Epithelial cell of proximal tubule (primary cell): Measurements from ENCODE around the gene RABL3. TPM values are rescaled to one million over a fixed set of nuclear protein-coding genes. Genes with fewer than 3 reads are reported as not detected.

Experiments used
- DNase-seq: peaks from one replicate; pipeline ENCODE4 v3.0.0-alpha.2; 2011; ENCODE audit warnings: low read depth
- H3K4me3 ChIP-seq: 2 replicates; pipeline ENCODE4 v1.5.1; 2011; ENCODE audit warnings: low read depth, mild to moderate bottlenecking, low read length
- total RNA-seq: library from RNA; depleted of rRNA; stranded (reverse); fragments of >200 nt; gene quantifications from 2 replicates; pipeline ENCODE4 v1.2.3, GENCODE V29; 2015
- TF ChIP-seq, protein P1 (sequence below): conservative IDR thresholded peaks from 2 replicates; pipeline ENCODE4 v1.5.1; 2012; ENCODE audit warnings: low read depth, mild to moderate bottlenecking, low read length

Gene RABL3
- total RNA-seq, 1 donor from 2014 or later = 8.8 TPM

DNA sequence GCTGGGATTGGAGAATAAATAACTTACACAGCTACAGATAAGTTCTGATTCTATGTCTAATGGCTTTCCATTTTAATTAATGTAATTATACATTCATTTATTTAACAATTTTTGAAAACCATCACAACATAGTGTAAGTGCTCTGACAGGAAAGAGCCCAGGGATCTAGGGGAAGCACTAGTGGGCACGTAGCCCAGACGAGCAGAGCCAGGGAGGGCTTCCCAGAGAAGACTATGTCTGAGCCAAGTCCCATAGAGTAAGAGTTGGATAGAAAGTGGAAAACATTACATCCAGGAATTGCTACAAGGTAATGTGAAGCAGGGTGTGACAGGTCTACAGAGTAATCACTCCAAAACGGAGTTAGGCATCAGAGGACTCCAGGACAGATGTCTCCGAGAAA lies 57.4 kb downstream of the RABL3 start:
- no peak overlapping the region for H3K4me3 ChIP-seq
- DNase-seq = no peak
- TF ChIP-seq, protein P1, sequence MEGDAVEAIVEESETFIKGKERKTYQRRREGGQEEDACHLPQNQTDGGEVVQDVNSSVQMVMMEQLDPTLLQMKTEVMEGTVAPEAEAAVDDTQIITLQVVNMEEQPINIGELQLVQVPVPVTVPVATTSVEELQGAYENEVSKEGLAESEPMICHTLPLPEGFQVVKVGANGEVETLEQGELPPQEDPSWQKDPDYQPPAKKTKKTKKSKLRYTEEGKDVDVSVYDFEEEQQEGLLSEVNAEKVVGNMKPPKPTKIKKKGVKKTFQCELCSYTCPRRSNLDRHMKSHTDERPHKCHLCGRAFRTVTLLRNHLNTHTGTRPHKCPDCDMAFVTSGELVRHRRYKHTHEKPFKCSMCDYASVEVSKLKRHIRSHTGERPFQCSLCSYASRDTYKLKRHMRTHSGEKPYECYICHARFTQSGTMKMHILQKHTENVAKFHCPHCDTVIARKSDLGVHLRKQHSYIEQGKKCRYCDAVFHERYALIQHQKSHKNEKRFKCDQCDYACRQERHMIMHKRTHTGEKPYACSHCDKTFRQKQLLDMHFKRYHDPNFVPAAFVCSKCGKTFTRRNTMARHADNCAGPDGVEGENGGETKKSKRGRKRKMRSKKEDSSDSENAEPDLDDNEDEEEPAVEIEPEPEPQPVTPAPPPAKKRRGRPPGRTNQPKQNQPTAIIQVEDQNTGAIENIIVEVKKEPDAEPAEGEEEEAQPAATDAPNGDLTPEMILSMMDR = no peak

DNA sequence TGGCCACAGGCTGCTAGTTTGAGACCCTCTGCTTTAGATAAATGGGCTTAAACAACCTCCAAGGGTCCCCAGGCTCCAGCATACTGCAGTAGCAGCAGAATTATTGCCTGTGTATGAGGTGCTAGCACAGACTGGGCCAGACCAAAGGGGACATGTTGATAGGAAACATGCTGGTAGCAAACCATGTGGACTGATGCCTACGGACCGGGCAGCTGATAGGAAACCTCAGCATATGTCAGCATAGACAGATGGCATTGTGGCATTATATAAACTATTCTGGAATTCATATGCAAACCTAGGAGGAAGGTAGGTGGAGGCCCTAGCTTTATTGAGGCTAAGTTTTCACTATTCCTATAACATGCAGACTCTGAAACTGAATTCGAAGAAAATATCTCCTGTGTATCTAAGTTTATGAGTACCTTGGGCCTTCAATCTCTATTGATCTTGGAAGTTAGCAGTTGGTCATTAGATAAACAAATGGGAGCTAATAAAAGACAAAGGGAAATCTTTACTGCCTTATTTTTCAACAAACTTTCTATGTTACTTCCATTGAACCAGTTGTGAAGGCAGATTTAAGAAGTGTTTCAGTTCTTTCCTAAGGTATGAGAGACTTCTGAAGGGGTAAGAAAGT lies 58.5 kb downstream of the RABL3 start:
- TF ChIP-seq, protein P1 = no peak
- H3K4me3 ChIP-seq = no peak overlapping the region
- DNase-seq = no peak

DNA sequence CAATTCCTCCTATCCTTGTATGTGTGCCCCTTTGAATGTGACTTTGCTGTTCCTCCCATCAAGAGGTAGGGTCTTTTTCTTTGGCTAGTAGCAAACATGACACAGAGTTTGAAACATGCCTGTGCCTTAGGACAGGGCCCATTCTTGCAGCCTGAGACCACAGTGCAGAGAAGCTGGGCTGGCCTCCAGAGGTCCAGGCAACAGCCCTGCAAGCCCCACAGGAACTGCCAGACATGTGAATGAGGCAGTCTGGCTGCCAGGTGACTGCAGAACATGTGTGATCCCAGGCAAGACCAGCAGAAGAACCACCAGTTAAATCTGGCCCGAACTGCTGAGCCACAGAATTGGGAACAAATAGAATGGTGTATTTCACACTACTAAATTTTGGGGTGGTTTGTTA lies 59.1 kb downstream of the RABL3 start:
- no peak overlapping the region for H3K4me3 ChIP-seq
- TF ChIP-seq, protein P1 = no peak
- no peak for DNase-seq

DNA sequence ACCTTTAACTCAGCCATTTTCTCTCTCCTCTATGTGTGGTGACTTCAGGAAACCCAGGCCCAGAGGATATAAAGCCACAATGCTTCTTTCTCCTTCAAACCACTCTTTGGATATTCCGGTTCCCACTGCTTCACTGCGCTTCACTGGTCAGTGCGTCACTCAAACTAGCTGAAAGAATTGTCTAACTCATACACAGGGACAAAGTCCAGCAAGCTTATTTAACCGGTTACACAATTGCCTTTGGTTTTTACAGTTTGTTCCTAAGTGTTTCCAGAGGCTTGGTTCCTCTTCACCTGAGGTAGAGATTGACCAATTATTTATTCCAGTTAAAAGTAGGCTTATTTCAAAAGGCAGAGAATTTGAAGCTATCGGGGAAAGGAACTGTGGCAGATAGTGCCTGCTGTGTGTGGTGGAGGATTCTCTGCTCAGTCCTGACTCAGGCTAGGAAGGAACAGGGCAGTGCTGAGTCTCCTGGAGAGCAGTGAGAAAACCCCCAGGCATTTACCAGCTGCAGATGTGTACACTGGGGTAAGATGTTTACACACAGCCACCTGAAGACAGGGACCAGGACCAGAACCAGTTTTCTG lies 60.1 kb downstream of the RABL3 start, which contains the start of gene HGD:
TSS of gene HGD (minus strand) at position 145 of the 587 bp plus-strand sequence. CDS start at position 17, 128 bp downstream.
- TF ChIP-seq, protein P1 = no peak
- peak within 1 kb of the TSS; percentile 70 for H3K4me3 ChIP-seq
- DNase-seq = peak; percentile 98

DNA sequence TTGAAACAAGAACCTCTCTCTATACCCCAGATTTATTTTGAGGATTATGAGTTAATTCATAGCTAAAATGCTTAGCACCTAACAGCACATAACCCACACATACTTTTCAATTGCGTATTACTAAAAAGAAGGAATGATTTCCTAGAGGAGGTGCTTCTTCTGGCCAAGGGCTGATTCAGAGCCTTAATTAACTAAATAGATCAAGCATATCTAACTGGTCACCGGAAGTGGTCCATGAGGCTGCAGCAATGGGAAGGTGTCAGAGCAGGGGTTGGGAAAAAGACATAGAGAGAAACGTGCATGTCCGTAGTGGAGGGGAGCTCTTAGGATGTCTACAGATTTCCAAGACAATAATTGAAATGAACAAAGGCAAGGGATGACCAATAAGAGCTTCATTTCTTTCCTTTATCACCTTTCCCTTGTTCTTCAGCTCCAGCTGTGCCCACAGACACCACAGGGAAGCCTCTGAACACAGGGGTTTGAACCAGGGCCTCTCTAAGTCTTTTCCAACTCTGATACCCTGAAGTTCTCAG lies 60.7 kb downstream of the RABL3 start:
- peak; percentile 71 for DNase-seq
- peak overlapping the region; percentile 70 for H3K4me3 ChIP-seq
- TF ChIP-seq, protein P1 = no peak

DNA sequence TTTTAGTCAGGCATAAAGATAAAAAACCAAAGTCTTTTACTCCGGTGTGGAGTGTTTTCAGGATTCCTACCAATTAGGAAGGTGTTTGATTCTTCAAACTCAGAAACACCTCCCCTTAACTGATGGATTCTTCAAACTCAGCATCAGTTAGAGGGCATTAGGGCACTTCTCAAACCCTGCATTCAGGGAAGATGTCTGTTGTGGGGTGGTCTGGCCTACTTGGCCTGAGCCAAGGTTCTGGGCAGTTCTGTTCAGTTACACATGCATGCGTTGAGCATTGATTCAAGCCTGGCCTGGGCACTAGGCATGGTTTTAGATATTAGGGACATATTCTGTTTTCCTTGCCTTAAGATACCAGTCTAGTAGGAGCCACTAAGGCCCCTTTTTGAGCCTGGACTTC lies 61.3 kb downstream of the RABL3 start:
- H3K4me3 ChIP-seq = peak overlapping the region; percentile 70
- TF ChIP-seq, protein P1 = no peak
- no peak for DNase-seq
